Measurements from ENCODE around the gene ITGA7. TPM values are rescaled to one million over a fixed set of nuclear protein-coding genes. Genes with fewer than 3 reads are reported as not detected.

ITGA7 gene
- total and polyA plus RNA-seq, 2 of the 8 experiments (the other 6 are each of a cell fraction or from before 2014, with no cell fraction given): 57.6 to 86.1 TPM

DNA sequence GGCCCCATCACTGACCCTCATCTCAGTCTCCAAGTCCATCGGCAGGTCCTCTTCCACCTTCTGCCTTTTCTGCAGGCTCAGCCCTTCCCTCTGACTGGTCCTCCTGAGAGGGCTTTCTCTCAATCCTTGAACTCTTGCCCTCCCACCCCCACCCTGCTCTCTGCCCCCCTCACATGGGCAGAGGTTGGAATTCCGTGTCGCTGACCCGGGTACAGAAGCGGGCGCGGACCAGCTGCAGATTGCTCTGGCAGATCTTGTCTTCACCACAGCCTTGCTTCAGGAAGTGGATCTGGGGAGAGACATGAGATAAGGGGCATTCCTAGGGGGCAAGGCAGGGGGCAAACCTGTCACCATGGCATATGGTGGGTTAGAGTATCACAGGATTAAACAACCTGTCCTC, 12.4 kb downstream of the ITGA7 start:
- Histone ChIP-seq H4K8ac (ENCODE audit: extremely low read depth, insufficient read depth, low read length) (no peak overlapping the region), H3K27ac (ENCODE audit: low read depth, low read length) (no peak overlapping the region), H4K5ac (ENCODE audit: insufficient read length, low read depth, low read length) (no peak overlapping the region), H2BK12ac (ENCODE audit: low read depth, low read length) (no peak overlapping the region), H3K18ac (ENCODE audit: extremely low read depth, low read length) (no peak overlapping the region), H2BK5ac (ENCODE audit: low read depth, low read length) (no peak overlapping the region), H3K79me2 (ENCODE audit: control insufficient read depth in 1 of 2, insufficient read depth in 2 of 2, low read length in 2 of 2) (no peaks in the 10 kb centered on the region), H2BK120ac (replicated peaks; ENCODE audit: low read depth, low read length) (no peak overlapping the region), H3K4me2 (ENCODE audit: insufficient read depth in 1 of 2, low read depth in 2 of 2, low read length in 2 of 2) (no peak overlapping the region), H4K91ac (replicated peaks; ENCODE audit: insufficient read length, low read length) (no peak overlapping the region), H3K56ac (replicated peaks; ENCODE audit: insufficient read length, low read depth, low read length) (no peak overlapping the region), H2AK5ac (ENCODE audit: low read depth, low read length) (no peak overlapping the region), H3K4ac (replicated peaks; ENCODE audit: insufficient read length, low read depth, low read length) (no peak overlapping the region), H3K9me3 (ENCODE audit: insufficient read depth in 2 of 2, low read depth in 1 of 2, low read length in 1 of 2) (no peaks in the 10 kb centered on the region), H3K4me3 (ENCODE audit: extremely low read depth in 1 of 4, insufficient read depth in 2 of 4, low read depth in 3 of 4, low read length in 4 of 4) (no peak overlapping the region), H3K4me1 (replicated peaks in 1 of 4; ENCODE audit: control insufficient read depth in 3 of 4, insufficient read depth in 4 of 4, low read length in 3 of 4) (no peaks in the 10 kb centered on the region), H2BK20ac (ENCODE audit: low read length) (no peak overlapping the region), H4K20me1 (replicated peaks in 1 of 2; ENCODE audit: control insufficient read depth in 1 of 2, insufficient read depth in 2 of 2, low read length in 2 of 2) (peaks cover 0 to 2% of the 10 kb centered on the region in 2 experiments), H3K36me3 (ENCODE audit: control insufficient read depth in 2 of 4, insufficient read depth in 4 of 4, low read length in 3 of 4) (peaks cover 7 to 49% (median 15%) of the 10 kb centered on the region in 4 experiments; a peak in 7 of 8 replicates), H3K79me1 (ENCODE audit: low read depth, low read length) (no peaks in the 10 kb centered on the region; the same call in none of the 2 replicates), H3K9ac (replicated peaks in 1 of 4; ENCODE audit: extremely low read depth in 1 of 4, low read depth in 3 of 4, low read length in 3 of 4) (no peak overlapping the region), H2AFZ (ENCODE audit: low read length) (no peak overlapping the region), H3K14ac (ENCODE audit: insufficient read length) (no peak overlapping the region), H3K23me2 (ENCODE audit: low read depth, low read length) (no peaks in the 10 kb centered on the region), H3K27me3 (replicated peaks in 1 of 4; ENCODE audit: control insufficient read depth in 3 of 4, extremely low read depth in 1 of 4, insufficient read depth in 3 of 4, low read length in 3 of 4) (no peaks in the 10 kb centered on the region), H2BK15ac (ENCODE audit: low read length) (no peak overlapping the region), H3K23ac (ENCODE audit: insufficient read length) (no peak overlapping the region)
- TF ChIP-seq RFX5 (IDR thresholded peaks at IDR 0.05; ENCODE audit: borderline replicate concordance, low read depth, low read length): no peak
- TF ChIP-seq RAD21 (IDR thresholded peaks at IDR 0.05 in 1 of 2, conservative IDR thresholded peaks at IDR 0.05 in 1 of 2; ENCODE audit: low read depth in 2 of 2, low read length in 2 of 2): no peak
- no peak for TF ChIP-seq SIRT6 (IDR thresholded peaks at IDR 0.05; ENCODE audit: low read length)
- no peak for TF ChIP-seq HDAC6 (IDR thresholded peaks at IDR 0.05; ENCODE audit: low read depth, low read length)
- no peak for TF ChIP-seq BACH1 (IDR thresholded peaks at IDR 0.05; ENCODE audit: low read length)
- no peak for TF ChIP-seq KDM4A (IDR thresholded peaks at IDR 0.05; ENCODE audit: low read depth, low read length, severe bottlenecking)
- TF ChIP-seq BRCA1 (IDR thresholded peaks at IDR 0.05; ENCODE audit: low read depth, low read length): no peak
- ChIA-PET POLR2A (ENCODE audit: partially characterized antibody) (interaction anchor here (1.7 to 1.9 kb wide), 3 partner anchors 9 to 14 kb away, joined by 8 read pairs; partner anchors contain the start of gene ITGA7), CTCF (ENCODE audit: partially characterized antibody) (interaction anchor here (2.1 to 5.9 kb wide), 4 partner anchors 11 to 42 kb away, joined by 8 to 36 read pairs (median 18); partner anchors contain the start of genes ITGA7 and RDH5)
- DNase-seq (ENCODE audit: low read depth in 1 of 2, low spot score in 2 of 2) (no peak), FAIRE-seq (no peak)
- whole genome bisulfite sequencing, 2 experiments (ENCODE audit: extremely low coverage in 1 of 2, insufficient coverage in 1 of 2, insufficient read length in 1 of 2, insufficient replicate concordance in 2 of 2, low coverage in 1 of 2, low lambda C conversion rate in 2 of 2, missing lambda C conversion rate in 1 of 2): 76% methylated on average over 5 of the region's 7 CpGs; no CpG with 5 or more reads in 1 of the 2 experiments
